HL-60 (cell line): ENCODE results near the gene COMMD8.

Experiments
- DNase-seq, 2 experiments: peaks; one replicate each; pipeline ENCODE4 v3.0.0-alpha.2; 2010 to 2020; ENCODE audit warnings: low read depth in 1 of 2, low spot score in 1 of 2
- H3K27ac ChIP-seq: fragments of 250-450 bp; sonication (Bioruptor Pico); replicated peaks from 2 replicates; pipeline ENCODE4 v1.5.1; 2020; ENCODE audit warnings: mild to moderate bottlenecking, moderate library complexity
- H3K27me3 ChIP-seq: fragments of 250-450 bp; sonication (Bioruptor Pico); 2 replicates; pipeline ENCODE4 v1.5.1; 2021; ENCODE audit warnings: mild to moderate bottlenecking, moderate library complexity; ENCODE audit not compliant: insufficient read depth, poor library complexity, severe bottlenecking
- H3K4me3 ChIP-seq: replicated peaks from 2 replicates; pipeline ENCODE4 v1.5.1; 2011; ENCODE audit warnings: mild to moderate bottlenecking, control low read depth, low read length; ENCODE audit not compliant: insufficient read depth
- GABPA ChIP-seq: IDR thresholded peaks from 2 replicates; pipeline ENCODE4 v1.6.1; 2012; ENCODE audit warnings: low read depth
- POLR2AphosphoS5 ChIP-seq: IDR thresholded peaks from 2 replicates; pipeline ENCODE4 v1.6.1; 2012; ENCODE audit warnings: low read depth
- SPI1 ChIP-seq: IDR thresholded peaks from 2 replicates; pipeline ENCODE4 v1.6.1; 2012; ENCODE audit warnings: low read depth, mild to moderate bottlenecking, borderline replicate concordance
- TF ChIP-seq, protein P1 (sequence below): IDR thresholded peaks from 2 replicates; pipeline ENCODE4 v1.6.1; 2012; ENCODE audit warnings: low read depth; ENCODE audit not compliant: insufficient replicate concordance
- TF ChIP-seq, protein P2 (sequence below): IDR thresholded peaks from one replicate; pipeline ENCODE4 v1.5.1; 2011; ENCODE audit warnings: low read length, control low read depth, inconsistent platforms; ENCODE audit not compliant: insufficient read depth

Gene COMMD8

DNA sequence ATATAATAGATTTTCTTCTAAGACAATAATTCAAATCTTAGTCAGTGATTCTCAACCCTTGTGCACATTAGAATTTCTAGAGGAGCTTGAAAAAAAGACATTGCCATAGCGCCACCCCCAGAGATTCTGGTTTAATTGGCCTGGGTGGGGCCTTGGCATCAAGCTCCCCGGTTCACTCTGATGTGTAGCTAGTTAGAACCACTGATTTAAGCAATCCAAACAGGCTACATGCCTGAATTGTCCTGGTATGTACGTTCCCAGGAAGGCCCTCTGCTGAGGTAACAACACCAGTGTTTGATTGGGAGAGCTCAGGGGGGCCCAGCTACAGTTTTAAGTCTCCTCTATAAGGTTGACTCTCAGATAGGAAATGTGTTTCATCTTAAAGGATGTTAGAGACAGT, 20.2 kb upstream of the COMMD8 start:
- no peak for DNase-seq
- Histone ChIP-seq H3K27me3 (no peaks in the 10 kb centered on the region), H3K4me3 (no peak overlapping the region), H3K27ac (no peak overlapping the region)
- TF ChIP-seq SPI1 = no peak
- TF ChIP-seq POLR2AphosphoS5 = no peak
- TF ChIP-seq, protein P1, sequence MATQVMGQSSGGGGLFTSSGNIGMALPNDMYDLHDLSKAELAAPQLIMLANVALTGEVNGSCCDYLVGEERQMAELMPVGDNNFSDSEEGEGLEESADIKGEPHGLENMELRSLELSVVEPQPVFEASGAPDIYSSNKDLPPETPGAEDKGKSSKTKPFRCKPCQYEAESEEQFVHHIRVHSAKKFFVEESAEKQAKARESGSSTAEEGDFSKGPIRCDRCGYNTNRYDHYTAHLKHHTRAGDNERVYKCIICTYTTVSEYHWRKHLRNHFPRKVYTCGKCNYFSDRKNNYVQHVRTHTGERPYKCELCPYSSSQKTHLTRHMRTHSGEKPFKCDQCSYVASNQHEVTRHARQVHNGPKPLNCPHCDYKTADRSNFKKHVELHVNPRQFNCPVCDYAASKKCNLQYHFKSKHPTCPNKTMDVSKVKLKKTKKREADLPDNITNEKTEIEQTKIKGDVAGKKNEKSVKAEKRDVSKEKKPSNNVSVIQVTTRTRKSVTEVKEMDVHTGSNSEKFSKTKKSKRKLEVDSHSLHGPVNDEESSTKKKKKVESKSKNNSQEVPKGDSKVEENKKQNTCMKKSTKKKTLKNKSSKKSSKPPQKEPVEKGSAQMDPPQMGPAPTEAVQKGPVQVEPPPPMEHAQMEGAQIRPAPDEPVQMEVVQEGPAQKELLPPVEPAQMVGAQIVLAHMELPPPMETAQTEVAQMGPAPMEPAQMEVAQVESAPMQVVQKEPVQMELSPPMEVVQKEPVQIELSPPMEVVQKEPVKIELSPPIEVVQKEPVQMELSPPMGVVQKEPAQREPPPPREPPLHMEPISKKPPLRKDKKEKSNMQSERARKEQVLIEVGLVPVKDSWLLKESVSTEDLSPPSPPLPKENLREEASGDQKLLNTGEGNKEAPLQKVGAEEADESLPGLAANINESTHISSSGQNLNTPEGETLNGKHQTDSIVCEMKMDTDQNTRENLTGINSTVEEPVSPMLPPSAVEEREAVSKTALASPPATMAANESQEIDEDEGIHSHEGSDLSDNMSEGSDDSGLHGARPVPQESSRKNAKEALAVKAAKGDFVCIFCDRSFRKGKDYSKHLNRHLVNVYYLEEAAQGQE = no peak
- TF ChIP-seq, protein P2, sequence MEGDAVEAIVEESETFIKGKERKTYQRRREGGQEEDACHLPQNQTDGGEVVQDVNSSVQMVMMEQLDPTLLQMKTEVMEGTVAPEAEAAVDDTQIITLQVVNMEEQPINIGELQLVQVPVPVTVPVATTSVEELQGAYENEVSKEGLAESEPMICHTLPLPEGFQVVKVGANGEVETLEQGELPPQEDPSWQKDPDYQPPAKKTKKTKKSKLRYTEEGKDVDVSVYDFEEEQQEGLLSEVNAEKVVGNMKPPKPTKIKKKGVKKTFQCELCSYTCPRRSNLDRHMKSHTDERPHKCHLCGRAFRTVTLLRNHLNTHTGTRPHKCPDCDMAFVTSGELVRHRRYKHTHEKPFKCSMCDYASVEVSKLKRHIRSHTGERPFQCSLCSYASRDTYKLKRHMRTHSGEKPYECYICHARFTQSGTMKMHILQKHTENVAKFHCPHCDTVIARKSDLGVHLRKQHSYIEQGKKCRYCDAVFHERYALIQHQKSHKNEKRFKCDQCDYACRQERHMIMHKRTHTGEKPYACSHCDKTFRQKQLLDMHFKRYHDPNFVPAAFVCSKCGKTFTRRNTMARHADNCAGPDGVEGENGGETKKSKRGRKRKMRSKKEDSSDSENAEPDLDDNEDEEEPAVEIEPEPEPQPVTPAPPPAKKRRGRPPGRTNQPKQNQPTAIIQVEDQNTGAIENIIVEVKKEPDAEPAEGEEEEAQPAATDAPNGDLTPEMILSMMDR = no peak
- TF ChIP-seq GABPA = no peak

DNA sequence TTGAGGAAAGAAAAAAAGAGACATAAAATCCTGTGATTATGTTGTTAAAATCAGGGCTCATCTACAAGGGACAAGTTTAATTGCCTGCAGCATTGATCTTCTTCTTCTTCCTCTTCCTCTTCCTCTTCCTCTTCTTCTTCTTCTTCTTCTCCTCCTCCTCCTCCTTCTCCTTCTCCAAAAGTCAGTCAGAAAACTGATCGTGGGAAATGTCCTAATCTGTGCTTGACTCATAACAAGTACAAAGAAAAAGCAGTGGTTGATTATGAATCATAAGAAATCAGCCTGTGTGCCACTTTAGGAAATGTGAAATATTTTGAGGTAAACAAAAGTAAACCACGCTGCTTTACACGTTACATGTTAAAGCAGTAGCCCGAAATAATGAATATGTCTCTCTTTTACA, 18.8 kb upstream of the COMMD8 start:
- DNase-seq = no peak
- no peak overlapping the region for H3K27ac ChIP-seq
- TF ChIP-seq, protein P1 = no peak
- TF ChIP-seq GABPA (no peak), SPI1 (no peak), POLR2AphosphoS5 (no peak)
- TF ChIP-seq, protein P2 = no peak
- no peak overlapping the region for H3K4me3 ChIP-seq
- H3K27me3 ChIP-seq = no peaks in the 10 kb centered on the region

DNA sequence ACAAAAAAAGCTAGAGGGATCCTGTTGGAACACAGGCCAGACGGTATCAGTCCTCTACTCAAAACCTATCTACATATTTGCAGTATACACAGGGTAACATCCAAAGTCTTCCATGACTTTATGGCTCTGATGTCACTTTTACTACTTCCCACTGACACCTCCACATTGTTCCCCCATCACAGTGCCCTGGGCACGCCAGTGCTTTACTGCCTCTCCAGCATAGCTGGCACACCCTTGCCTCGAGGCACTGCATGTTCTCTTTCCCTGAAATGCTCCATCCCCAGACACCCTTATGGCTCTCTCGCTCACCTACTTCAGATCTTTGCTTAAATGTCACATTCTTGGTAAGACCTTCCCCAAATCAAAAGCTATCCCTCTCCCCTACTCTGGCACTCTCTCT, 15.3 kb upstream of the COMMD8 start:
- Histone ChIP-seq H3K27me3 (no peaks in the 10 kb centered on the region), H3K27ac (no peak overlapping the region), H3K4me3 (no peak overlapping the region)
- TF ChIP-seq, protein P2 = no peak
- TF ChIP-seq, protein P1 = no peak
- TF ChIP-seq GABPA (no peak), POLR2AphosphoS5 (no peak), SPI1 (no peak)
- DNase-seq = no peak
